ENCODE measurements around the gene IQCF5.
"Not testable (repeated sequence)": the region's sequence is repeated elsewhere in the genome, so short reads cannot be mapped to it uniquely, and the experiment has no call there.

Gene IQCF5

DNA sequence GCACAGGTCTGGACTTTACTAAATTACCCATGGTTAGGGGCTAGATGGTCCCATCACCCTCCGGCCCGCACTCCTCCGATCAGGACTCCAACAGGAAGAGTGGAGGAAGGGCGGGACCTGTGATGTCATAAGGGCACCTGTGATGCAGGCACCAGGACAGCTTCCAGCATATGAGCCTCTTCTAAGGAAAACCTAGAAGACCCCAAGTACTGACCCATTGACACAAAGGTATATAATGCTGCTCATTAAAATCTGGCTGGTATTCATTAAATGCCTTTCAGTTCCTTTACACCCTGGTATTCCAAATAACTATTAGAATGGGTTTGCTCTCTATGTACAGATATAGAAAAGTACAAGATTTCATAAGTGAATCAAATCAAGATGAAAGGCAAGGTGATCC is at the start of gene IQCF5:
IQCF5 (minus strand) TSS at position 101 of the 400 bp plus-strand sequence; CDS start at position 31, 70 bp downstream.
- DNase-seq = no peak

DNA sequence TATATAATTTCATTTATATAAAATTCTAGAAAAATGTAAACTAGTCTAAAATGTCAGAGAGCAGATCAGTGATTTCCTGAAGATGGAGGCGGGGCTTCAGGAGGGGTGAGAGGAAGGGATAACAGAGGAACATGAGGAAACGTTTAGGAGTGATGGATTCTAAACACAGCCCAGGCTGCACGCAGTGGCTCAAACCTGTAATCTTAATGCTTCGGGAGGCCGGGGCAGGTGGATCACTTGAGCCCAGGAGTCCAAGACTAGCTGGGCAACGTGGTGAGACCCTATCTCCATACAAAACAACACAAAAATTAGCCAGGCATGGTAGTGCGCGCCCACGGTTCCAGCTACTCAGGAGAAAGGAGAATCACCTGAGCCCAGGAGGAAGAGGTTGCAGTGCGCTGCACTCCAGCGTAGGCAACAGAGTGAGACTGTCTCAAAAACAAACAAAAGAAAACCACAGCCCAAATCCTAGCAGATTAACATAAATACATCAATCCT is 45.7 kb upstream of the IQCF5 start:
- no peak for DNase-seq

GRCh38 chr3:51916418-51916817 is 41.0 kb upstream of the IQCF5 start:
- DNase-seq = no peak

DNA sequence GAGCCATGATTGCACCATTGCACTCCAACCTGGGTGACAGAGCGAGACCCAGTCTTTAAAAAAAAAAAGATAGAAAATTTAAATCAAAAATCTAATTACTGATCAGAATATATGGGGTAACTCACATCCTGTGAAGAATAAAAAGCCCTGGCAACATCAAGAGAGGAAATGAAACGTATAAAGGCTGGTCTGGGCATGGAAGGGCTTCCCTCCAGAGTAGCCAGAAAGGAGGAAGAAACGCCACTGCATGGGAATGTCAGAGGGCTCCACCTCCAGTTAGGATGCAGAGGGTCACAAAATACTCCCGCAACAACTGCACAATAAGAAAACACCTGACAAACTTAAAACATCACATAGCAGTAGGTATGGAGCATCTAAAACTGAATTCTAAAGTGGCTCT is 32.6 kb upstream of the IQCF5 start:
- DNase-seq = no peak

DNA sequence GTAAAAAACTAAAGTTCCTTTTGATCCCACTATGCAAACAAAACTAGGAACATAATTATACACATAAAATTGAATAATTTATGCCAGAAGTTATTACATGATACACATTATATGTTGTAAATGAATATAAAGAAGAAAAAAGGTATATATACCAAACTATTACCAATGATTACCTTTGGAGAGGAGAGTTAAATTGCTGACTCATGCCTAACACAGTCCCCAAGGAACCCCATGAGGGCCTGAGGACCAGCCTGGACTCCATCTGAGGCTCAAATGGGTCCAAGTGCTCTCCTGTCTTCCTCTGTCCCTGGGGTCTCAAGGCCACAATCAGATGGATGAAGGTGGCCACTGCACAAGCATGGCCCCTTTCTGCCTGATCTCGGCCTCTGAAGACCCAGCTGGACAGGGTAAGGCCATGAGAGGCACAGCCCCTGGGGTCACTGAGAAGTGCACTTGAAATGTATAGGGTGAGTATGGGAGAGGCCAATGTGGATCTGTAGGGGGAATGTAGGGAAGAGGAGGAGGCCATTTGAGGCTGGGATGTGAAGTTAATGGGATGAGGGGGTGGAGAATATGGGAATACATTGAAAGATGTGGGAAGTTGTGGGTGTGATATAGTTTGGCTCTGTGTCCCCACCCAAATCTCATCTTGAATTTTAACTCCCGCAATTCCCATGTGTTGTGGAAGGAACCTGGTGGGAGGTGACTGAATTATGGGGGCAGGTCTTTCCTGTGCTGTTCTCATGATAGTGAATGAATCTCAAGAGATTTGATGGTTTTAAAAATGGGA is 28.8 kb upstream of the IQCF5 start:
- DNase-seq = no peak

- DNase-seq = not testable (repeated sequence)
These were observed 27.0 kb upstream of the IQCF5 start for GRCh38 chr3:51902361-51902760.

GRCh38 chr3:51900043-51900442 is 24.6 kb upstream of the IQCF5 start:
- DNase-seq = not testable (repeated sequence)

GRCh38 chr3:51897391-51897790 is 22.0 kb upstream of the IQCF5 start:
- no peak for DNase-seq

GRCh38 chr3:51896607-51897305 is 21.4 kb upstream of the IQCF5 start:
- no peak for DNase-seq

GRCh38 chr3:51894939-51895338 is 19.5 kb upstream of the IQCF5 start:
- no peak for DNase-seq

DNA sequence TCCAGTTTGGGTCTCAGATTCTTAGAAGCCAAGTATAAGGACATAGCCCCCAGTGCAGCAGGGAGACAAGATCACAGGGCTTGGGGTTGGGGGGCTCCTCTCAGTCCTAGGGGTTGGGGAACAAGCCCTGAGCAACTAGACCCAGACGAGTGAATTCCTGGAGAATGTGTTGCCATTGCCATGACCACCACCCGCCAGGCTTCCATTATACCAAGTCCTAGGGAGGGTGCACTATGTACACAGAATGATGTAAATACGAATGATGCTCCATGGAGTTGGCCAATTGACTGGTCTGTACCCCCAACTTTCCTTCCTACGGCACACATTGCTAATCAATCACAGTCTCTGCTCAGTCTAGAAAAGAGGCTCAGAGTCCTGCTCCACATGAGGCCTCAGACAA is 19.0 kb upstream of the IQCF5 start:
- no peak for DNase-seq

DNA sequence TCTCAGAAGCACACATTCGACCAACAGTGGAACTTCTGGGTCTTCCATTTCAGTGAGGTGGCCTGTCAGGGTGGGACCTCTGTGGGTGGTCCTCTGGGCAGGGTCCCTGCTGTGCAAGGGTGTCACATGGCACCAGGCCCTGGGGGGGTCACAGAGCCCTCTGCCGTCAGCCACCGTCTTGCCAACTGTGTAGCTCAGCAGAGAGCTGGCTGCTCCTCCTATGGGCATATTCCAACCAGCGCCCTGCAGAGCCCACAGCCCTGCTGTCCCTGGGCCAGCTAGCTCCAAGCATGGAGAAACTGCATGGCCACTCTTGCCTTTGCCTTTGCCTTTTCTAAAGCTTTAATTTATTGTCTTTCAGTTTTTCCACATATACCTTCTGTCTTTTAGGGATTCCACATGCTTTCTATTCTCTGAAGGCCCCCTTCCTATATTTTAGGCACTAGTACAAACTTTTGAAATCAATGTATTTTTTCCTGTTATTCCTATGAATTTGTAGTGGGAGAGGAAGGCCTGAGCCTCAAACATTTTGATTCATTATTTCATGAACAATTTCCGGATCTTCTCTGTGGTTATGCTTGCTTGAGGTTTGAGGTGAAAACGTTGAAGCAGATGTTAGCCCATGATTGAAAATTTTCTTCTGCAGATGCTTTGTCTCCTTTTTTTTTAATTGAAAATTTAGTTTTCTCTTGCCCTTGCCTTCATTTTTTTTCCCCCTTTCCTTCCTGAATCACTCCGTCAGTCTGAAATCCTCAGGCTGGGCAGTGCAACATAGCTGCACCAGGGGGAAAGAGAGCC is 16.0 kb upstream of the IQCF5 start:
- no peak for DNase-seq

DNA sequence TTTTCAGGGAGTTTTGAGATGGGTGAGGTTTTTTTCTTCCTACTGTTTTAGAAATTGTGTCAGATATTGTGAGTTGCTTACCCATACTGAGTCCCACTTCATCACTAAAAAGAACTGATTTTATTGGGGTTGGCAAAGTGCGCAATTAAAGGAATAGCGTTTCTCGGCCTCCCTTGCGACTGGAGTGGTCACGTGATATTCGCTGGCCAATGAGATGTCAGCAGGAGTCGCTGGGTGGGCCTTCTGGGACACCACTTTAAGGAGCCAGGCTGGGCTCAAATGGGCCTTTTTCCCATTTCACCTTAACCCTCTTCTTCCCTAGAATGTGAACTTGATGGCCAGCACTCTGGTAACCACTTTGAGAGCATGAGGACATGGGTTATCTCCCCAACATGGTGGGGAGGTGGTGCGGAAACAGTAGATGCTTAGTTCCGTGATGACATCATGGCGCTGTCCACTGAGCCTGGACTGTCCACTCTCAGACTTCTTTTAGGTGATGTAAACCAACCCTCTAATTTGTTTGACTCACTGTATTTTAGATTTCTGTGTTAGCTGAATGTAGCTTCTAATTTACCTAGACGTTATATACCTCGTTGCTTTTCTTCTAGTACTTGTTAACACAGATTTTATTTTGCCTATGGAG is 13.2 kb upstream of the IQCF5 start:
- no peak for DNase-seq

DNA sequence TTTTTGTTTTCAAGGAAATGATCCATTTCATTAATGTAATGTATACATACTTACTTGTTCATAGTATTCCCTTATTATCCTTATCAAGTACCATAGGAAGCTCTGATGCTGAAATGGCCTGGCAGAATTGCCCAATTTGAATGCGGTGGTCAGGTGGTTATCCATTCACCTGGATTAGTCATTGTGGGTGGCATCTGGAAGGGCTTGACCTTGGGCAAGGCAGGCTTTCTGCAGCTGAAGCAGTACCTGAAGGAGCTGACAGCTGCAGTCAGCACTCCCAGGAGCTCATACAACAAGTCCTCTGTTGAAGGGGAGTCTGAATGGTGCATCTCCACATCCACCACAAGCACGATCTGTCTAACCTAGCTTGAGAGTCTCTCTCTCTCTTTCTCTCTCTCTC is 12.2 kb upstream of the IQCF5 start:
- no peak for DNase-seq

DNA sequence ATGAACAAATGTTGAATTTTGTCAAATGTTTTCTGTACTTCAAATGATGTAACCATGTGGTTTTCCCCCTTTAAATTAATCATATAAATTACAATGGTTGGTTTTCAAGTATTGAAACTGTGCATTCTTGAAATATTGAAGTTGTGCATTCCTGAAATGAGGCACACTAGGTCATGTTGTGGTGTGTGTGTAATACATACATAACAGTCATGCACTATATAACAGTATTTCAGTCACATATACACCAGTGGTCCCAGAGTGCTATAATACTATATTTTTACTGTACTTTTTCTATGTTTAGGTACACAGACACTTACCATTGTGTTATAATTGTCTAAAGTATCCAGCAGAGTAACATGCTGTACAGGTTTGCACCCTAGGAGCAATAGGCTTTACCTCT is 11.0 kb upstream of the IQCF5 start:
- no peak for DNase-seq

GRCh38 chr3:51879937-51880336 is 4.5 kb upstream of the IQCF5 start:
- no peak for DNase-seq

DNA sequence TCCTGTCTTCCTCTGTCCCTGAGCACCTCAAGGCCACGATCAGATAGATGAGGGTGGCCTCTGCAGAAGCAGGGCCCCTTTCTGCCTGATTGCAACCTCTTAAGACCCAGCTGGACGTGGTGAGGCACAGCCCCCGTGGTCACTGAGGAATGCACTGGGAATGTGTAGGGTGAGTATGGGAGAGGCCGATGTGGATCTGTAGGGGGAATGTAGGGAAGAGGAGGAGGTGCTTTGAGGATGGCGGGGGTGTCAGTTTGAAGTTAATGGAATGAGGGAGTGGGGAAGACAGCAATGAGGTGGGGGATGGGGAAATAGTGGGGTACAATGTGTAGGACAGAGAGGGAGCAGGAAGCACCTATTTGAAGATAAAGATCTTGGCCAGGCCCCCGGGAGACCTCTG is 785 bp upstream of the IQCF5 start:
- DNase-seq = no peak

DNA sequence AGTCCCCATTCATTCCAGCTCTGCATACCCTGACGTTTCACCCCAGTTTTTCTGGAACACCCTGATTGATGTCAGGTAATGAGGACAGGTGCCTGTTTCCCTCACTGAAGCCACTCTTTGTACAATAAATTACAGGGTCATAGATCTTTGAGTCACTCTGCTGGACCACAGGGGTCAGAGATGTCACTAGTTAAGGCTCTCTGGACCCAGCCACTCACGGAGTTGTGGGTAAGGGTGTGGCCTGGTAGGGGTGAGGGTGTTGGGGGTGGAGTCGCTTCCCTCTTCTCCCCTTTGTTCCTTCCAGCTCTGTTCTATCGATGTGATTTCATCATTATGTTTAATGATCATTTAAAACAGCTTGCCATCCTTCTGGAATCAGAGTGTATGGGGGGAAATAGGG is 512 bp downstream of the IQCF5 start:
- DNase-seq = no peak

GRCh38 chr3:51874411-51874810 is 990 bp downstream of the IQCF5 start:
- no peak for DNase-seq

DNA sequence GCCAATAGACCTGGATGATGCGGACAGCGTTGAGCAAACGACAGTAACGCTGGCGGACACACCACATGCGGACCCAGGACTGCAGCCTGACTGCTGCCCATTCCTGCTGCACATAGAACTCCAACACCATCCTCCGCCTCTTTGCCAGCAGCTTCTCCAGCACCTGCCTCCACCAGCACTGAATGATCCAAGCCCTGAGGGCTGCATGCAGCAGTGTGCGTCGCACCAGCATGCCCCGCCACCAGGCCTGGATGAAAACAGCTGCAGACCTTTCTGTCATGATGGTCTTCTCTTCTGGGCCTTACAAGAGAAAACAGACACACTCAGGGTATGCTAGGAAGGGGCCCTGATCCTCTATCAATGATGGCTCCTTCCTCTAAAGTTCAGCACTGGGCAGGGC is 1.5 kb downstream of the IQCF5 start:
- DNase-seq = no peak

GRCh38 chr3:51873253-51873766 is 2.1 kb downstream of the IQCF5 start:
- DNase-seq = no peak

- no peak for DNase-seq
These were observed 6.1 kb downstream of the IQCF5 start for GRCh38 chr3:51869304-51869703.

- not testable (repeated sequence) for DNase-seq
These were observed 6.5 kb downstream of the IQCF5 start for GRCh38 chr3:51868896-51869295.

All from NCI-H446 (cell line).